Measurements from ENCODE around the gene CAPN13.

- no peak for TF ChIP-seq EZH2 (optimal IDR thresholded peaks at IDR 0.05; ENCODE audit: low read depth, low read length)
- TF ChIP-seq CTCF (IDR thresholded peaks at IDR 0.05; ENCODE audit: low read length) = no peak
- TF ChIP-seq EZH2phosphoT487 (IDR thresholded peaks at IDR 0.05; ENCODE audit: low read length) = no peak
These were observed 20.1 kb downstream of the CAPN13 start for GRCh38 chr2:30786923-30787685.
